GM18502 (cell line): Measurements from ENCODE around the gene CDON.

ENCODE experiments used
- ATAC-seq: cut with Tn5 transposase; IDR thresholded peaks from one replicate; pipeline ENCODE4 v1.9.1; 2021; ENCODE audit warnings: mild to moderate bottlenecking; ENCODE audit not compliant: unreplicated experiment, poor library complexity

The CDON gene

GRCh38 chr11:125967515-125967914 is 95.2 kb downstream of the CDON start:
- ATAC-seq = no peak

- ATAC-seq = no peak
Measured at GRCh38 chr11:125960771-125961170, 101.9 kb downstream of the CDON start.

DNA sequence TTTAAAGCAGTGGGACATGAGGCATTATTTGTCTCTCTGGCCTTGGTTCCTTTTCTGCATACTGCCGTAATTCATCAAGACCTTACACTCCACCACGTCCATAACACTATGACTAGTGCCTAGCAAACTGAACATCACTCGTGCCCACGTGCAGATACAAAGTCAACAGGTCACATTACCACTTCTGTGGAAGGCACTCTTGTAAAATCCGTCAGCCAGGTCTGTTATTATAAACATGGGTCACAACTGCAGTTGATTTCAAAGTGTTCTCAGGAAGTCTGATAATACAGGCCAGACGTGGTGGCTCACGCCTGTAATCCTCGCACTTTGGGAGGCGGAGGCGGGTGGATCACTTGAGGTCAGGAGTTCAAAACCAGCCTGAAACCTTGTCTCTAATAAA is 102.7 kb downstream of the CDON start:
- no peak for ATAC-seq

- ATAC-seq = no peak
Measured at GRCh38 chr11:125959511-125959910, 103.2 kb downstream of the CDON start.

DNA sequence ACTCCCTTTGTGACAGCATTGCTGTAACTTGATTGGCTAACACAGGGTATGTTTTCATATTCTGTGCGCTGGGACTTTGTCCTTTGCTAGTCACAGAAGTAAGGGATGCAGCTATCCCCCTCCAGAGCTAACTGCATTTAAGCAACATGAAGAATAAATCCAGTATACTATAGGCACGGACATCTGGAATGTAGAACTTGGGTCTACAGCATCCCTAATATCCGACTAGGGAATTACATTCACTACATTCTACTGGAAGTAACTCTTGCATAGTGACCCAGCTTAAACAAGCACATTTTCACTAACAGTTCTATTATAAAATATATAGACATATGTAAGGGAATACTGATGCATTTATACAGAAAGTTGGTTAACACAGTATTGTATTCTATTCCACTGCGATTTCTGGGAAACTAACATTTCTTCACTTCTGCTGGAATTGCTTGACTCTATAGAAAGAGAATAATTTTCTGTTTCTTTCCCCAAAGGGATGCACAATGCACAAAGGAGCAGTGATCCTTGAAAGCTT is 103.7 kb downstream of the CDON start:
- ATAC-seq = no peak

- ATAC-seq = no peak
Measured at GRCh38 chr11:125957618-125958332, 104.9 kb downstream of the CDON start.

- no peak for ATAC-seq
Measured at GRCh38 chr11:125956391-125957134, 106.1 kb downstream of the CDON start.

DNA sequence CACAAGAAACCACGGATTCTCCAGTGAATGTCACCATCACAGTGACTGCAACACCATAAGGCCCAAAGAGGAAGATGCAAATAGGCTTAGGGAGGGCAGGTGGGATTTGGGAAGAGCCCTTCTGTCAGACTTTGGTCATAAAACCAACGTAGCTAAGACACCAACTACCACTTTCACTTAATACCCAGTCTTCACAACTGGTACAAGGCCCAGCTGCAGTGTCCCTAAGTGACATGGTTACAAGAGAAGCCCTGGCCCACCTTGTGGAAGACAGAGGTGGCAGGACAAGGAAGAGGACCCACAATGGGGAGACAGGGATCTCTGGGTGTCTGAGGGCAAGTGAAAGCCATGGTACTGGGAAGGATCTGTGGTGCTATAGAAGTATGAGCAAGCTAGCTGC is 106.8 kb downstream of the CDON start:
- ATAC-seq = no peak

DNA sequence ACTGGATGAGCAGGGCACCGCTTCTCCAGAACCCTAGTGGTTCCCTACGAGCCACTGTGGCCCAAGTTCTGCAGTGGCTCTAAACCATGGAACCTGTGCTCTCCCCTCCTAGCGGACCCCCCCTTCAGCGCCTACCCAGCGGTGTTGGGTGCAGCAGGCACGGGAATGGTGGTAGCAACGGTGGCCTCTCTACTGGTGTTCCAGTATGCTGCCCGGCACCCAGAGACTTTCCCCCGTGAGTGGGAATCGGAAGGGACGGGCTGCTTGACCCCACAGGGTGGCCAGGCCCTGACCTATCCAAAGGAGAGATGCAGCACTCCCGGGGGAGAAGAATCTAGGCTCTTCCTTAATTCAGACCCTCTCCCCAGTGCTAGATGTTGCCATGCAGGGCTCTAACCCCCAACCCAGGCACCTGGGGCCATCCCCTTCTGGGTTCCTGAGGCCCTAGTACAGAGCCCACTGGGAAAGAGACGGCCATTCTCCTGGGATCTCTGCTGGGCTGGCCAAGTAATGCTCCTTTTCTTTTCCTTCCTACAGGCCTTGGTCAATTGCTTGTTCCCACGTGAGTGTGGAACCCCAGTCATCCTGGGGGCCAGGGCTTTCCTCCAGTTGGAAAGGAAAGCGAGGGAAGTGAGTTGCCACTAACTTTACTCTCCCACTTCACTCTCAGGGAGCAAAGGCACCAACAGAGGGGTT is 107.6 kb downstream of the CDON start:
- no peak for ATAC-seq

- no peak for ATAC-seq
Measured at GRCh38 chr11:125954123-125954944, 108.3 kb downstream of the CDON start.

- ATAC-seq = no peak
Measured at GRCh38 chr11:125953401-125953935, 109.2 kb downstream of the CDON start.

- no peak for ATAC-seq
Measured at GRCh38 chr11:125952973-125953372, 109.7 kb downstream of the CDON start.

DNA sequence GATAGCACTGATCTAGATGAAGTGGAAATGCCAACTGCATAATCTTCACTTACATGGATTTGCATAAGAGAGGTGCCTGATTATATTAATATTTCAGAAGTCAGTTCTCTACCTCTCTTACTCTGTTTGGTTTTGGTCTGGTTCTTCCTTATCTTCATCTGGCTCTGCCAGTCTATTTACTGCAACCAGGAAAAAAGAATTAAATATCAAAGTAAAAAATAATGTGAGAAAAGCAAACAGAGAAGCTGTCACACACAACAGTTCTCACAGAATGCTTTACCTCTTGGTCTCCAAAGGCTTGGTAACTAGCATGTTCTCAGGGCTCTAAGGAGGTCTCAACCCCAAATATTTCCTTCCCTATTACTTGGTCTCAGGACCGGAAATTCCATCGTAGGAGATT is 110.1 kb downstream of the CDON start:
- ATAC-seq = no peak

DNA sequence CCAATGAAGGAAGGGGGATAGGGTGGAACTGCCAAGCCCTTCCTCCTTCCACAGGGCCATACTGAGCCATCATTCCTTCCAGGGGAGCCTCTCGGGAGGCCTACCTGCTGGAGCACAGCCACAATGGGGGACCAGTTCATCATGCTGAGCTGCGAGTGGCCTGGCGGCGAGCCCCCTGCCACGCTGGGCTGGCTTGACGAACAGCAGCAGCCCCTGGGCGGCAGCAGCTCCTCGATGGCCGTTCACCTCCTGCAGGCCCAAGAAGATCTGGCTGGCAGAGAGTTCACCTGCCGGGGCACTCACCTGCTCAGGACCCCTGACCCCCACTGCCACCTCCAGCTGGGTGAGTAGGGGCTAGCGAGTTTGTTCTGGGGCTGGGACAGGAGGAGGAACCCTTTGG is 110.9 kb downstream of the CDON start:
- ATAC-seq = no peak

DNA sequence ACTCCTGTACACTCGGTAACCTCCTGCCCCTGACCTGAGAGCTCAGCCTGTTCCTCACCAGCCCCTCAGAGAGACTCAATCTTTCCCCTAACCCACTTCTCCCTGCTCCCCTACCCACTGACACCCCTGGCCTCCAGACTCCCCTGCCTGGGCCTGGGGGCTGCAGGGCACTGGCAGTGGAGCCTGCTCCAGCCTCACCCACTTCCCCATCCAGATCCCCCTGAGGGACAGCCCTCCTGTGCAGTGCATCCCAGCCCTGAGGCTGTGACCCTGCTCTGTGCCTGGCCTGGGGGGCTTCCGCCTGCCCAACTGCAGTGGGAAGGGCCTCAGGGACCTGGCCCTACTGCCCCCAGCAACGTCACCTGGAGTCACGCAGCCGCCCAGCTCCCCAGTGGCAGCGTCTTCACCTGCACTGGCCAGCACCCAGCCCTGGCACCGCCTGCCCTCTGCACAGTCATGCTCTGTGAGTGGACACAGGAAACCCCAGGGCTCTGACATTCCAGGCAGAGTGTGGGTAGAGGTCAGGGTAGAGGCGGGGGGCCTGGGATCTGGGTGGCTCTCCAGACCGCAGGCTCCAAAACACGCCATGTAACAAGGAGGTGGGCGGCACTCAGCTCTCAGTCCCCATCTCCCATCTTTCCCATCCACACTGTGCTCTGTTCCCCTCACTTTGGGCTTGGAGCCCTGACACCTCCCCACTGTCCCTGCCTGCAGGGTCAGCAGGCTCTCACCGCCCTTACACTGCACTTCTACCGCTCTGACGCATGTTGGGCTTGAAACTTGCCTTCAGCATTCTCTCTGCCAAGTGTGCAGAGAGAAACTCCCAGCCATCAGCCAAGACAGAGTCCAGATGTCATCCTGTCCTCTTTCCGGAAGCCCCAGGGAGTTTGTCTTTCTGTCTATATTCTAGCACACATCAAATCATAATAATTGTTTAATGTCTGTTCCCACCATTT is 111.7 kb downstream of the CDON start:
- no peak for ATAC-seq

- ATAC-seq = no peak
Measured at GRCh38 chr11:125950178-125950490, 112.5 kb downstream of the CDON start.

DNA sequence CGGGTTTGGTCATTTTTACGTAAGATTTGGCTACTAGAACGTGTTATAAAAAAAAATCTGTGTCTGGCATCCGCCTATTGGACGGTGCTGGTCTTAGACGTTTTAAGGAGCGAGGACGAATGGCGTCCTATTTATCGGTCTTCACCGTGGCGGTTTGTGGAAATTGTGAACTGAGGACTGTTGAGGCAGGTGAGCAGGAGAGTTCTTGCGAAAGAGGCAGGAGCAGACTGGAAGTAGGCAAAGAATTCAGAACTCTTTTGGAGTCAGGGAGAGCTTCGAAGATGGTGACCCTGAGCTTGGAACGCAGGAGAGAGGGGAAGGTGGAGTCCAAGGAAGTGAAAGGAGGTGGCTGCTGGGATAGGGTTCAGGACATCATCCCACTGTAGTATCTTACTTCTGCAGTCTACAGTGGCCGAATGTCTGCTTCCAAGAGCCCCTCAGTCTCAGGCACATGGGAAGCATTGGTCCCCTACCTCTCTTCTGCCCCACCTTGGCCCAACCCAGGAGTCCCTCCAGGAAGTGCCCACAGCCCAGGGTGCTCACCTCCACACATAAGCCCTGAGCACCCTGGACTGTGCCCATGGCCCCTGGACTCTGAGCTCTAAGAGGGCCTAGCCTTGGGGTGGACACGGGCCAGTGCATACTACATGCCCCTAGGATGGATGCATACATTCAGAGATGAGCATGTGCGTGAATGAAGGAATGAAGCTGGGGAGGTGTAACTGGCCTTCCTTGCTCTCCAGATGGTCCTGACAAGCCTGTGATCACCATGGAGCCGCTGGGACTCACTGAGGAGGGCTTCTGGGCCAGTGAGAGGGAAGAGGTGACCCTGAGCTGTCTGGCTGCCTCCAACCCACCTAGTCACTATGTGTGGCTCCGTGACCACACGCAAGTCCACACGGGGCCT is 113.1 kb downstream of the CDON start:
- no peak for ATAC-seq
